Kidney (tissue), 14 donors: ENCODE results near the gene ARHGAP28. TPM values are rescaled to one million over a fixed set of nuclear protein-coding genes. Genes with fewer than 3 reads are reported as not detected.

Experiments
- DNase-seq, 5 donors: peaks; one replicate each; pipeline ENCODE4 v3.0.0-alpha.2; 2013 to 2020
- FAIRE-seq: peaks from 2 replicates; lab custom pipeline; 2012; peaks lifted over from hg19 to GRCh38; lab: Jason Lieb, UNC
- H3K27ac ChIP-seq, 2 donors: one replicate each; pipeline ENCODE4 v1.7.0; 2013; ENCODE audit warnings: low read depth in 2 of 2, low read length in 2 of 2, inconsistent platforms in 1 of 2
- H3K27me3 ChIP-seq: one replicate; pipeline ENCODE4 v1.7.1; 2013; ENCODE audit warnings: low read length, inconsistent platforms; ENCODE audit not compliant: control insufficient read depth, insufficient read depth
- H3K36me3 ChIP-seq, 3 donors: one replicate each; pipeline versions ENCODE4 v1.7.0 to v1.7.1; 2013; ENCODE audit warnings: low read length in 3 of 3, control low read depth in 1 of 3, inconsistent platforms in 1 of 3; ENCODE audit not compliant: insufficient read depth in 3 of 3, control insufficient read depth in 2 of 3
- H3K4me1 ChIP-seq, 3 donors: one replicate each; pipeline versions ENCODE4 v1.7.0 to v1.7.1; 2013; ENCODE audit warnings: low read length in 3 of 3, inconsistent platforms in 1 of 3, low read depth in 1 of 3; ENCODE audit not compliant: control insufficient read depth in 2 of 3, insufficient read depth in 2 of 3
- H3K4me3 ChIP-seq, 3 donors: one replicate each; pipeline versions ENCODE4 v1.7.0 to v1.8.1; 2013; ENCODE audit warnings: low read length in 3 of 3, control low read depth in 1 of 3, inconsistent platforms in 1 of 3
- H3K9ac ChIP-seq, 3 donors: one replicate each; pipeline versions ENCODE4 v1.7.0 to v1.7.1; 2013; ENCODE audit warnings: low read length in 3 of 3, control low read depth in 1 of 3, inconsistent platforms in 1 of 3
- H3K9me3 ChIP-seq, 3 donors: one replicate each; pipeline versions ENCODE4 v1.7.0 to v1.7.1; 2013; ENCODE audit warnings: low read length in 3 of 3, control low read depth in 1 of 3, inconsistent platforms in 1 of 3; ENCODE audit not compliant: control insufficient read depth in 2 of 3, insufficient read depth in 1 of 3
- intact Hi-C: fragments of 100-400 bp; cut with DNase I; formaldehyde crosslinking; loops from one replicate; pipeline ENCODE4 v1.11.1; 2022
- polyA plus RNA-seq: library from polyadenylated mRNA; stranded (reverse); fragments of 350-450 nt; fragmentation: Illumina TruSeq; extraction: RNeasy Lipid Tissue Mini Kit (QIAGEN cat#74804); gene quantifications from one replicate; pipeline ENCODE4 v1.2.3, GENCODE V29; 2014; ENCODE audit warnings: low read depth, low replicate concordance; ENCODE audit not compliant: insufficient read depth
- total RNA-seq: library from RNA; stranded (reverse); fragmentation: NEBNext Ultra II Directional; extraction: Animal tissue kit (Norgen Biotek cat#: 25700); gene quantifications from one replicate; pipeline ENCODE4 v1.2.1, GENCODE V29; 2021
- TF ChIP-seq, protein P1 (sequence below): IDR thresholded peaks from 3 replicates; pipeline ENCODE4 v1.5.1; 2012; ENCODE audit warnings: mild to moderate bottlenecking, moderate library complexity, borderline replicate concordance; ENCODE audit not compliant: insufficient read depth; ENCODE audit errors: extremely low read depth
- donor health status: control.
- donor health status: control.
- donor health status: control.
- donor health status: control.
- donor health status: control.
- donor health status: DM: yes; HTN: yes; CAD: no.
- donor health status: Normal renal cell carcinoma (clear cell type).

Gene ARHGAP28
- total and polyA plus RNA-seq, 2 donors from 2014 or later, result 4.6 TPM

DNA sequence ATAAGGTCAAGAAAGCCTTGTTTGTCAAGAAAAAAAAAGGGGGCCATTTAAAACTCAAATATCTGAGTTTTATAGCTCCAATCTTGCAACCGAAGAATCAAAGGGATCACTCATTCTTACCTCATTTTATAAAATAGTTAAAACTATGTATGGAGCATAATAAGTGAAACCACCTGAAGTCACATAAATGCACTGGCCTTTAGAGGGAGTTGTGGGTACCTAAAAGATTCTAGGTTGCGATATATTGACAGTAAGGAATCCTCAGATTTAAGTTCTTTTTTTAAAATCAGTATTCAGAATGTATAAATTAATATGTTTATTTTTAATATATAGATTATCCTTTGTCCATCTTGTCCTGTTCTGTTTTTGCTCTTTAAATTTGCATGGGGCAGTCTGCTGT lies 3.4 kb downstream of the ARHGAP28 start:
- Histone ChIP-seq H3K4me1 (peaks cover 0 to 6% (median 6%) of the 10 kb centered on the region in 3 donors), H3K27ac (no peak overlapping the region)
- TF ChIP-seq, protein P1, sequence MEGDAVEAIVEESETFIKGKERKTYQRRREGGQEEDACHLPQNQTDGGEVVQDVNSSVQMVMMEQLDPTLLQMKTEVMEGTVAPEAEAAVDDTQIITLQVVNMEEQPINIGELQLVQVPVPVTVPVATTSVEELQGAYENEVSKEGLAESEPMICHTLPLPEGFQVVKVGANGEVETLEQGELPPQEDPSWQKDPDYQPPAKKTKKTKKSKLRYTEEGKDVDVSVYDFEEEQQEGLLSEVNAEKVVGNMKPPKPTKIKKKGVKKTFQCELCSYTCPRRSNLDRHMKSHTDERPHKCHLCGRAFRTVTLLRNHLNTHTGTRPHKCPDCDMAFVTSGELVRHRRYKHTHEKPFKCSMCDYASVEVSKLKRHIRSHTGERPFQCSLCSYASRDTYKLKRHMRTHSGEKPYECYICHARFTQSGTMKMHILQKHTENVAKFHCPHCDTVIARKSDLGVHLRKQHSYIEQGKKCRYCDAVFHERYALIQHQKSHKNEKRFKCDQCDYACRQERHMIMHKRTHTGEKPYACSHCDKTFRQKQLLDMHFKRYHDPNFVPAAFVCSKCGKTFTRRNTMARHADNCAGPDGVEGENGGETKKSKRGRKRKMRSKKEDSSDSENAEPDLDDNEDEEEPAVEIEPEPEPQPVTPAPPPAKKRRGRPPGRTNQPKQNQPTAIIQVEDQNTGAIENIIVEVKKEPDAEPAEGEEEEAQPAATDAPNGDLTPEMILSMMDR, result no peak

DNA sequence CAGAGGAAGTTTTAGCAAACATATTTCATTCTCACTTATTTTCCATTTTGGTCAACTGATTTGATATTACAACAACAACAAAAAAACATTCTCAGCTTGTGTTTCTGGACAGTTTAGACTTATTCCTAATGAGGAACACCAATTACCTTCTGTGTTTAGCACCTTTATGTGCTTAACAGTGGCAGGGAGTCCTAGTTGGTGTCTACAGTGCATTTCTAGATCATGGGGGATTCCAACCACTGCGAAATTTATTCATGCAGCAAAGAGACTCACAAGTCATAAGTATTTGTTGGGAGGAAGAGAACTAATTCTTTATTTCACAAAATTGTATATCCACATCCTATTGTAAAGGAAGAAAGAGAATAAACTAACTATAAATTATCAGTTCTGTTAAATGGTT lies 4.2 kb downstream of the ARHGAP28 start:
- H3K27me3 ChIP-seq, result no peaks in the 10 kb centered on the region
- DNase-seq (no peak), FAIRE-seq (no peak)
- H3K4me3 ChIP-seq, result no peak overlapping the region
- no peaks in the 10 kb centered on the region for H3K9me3 ChIP-seq
- no peaks in the 10 kb centered on the region for H3K36me3 ChIP-seq
- no peak overlapping the region for H3K9ac ChIP-seq
- TF ChIP-seq, protein P1, result no peak
- peaks cover 0 to 4% (median 3%) of the 10 kb centered on the region in 3 donors for H3K4me1 ChIP-seq
- H3K27ac ChIP-seq, result no peak overlapping the region
- intact Hi-C loops, result no loop called here

More for the DNA sequence above, 3.4 kb downstream of the ARHGAP28 start:
- no peak for DNase-seq
- no peak overlapping the region for H3K4me3 ChIP-seq
- intact Hi-C loops, result no loop called here
- no peaks in the 10 kb centered on the region for H3K36me3 ChIP-seq
- FAIRE-seq, result peak; percentile 27
- H3K9me3 ChIP-seq, result no peaks in the 10 kb centered on the region
- H3K9ac ChIP-seq, result no peak overlapping the region
- H3K27me3 ChIP-seq, result no peaks in the 10 kb centered on the region

DNA sequence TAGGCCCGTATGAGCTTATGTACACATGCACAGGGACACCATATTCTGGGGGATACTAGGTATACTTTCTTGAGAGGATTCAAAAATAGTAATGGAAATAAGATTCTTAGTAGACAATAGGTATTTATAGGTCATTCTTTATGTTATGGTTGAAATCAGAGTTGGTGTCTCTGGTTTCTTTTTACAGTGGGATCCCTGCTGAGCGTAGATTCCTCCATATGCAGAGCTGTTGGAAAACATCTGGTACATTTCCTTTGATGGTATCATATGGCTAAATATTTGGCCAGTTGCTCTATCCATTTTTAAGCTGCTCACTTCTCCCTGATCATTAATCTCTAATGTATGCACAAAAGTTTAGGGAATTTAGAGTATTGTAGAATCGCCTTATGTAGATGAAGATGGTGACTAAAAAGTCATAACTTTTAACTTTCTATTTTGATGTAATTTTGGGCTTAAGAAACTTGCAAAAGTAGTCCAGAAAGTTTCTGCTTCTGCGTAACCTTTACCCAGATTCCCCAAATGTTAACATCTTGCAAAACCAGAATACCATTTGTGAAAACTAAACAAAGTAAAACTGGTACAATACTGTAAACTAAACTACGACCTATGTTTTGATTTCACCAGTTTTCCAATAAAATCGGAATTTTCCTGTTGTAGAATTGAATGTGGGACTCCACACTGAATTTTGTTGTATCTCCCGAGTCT lies 5.4 kb downstream of the ARHGAP28 start:
- intact Hi-C loops, result no loop called here
- no peak overlapping the region for H3K27ac ChIP-seq
- TF ChIP-seq, protein P1, result no peak
- peaks cover 0 to 4% (median 2%) of the 10 kb centered on the region in 3 donors for H3K4me1 ChIP-seq
- FAIRE-seq (no peak), DNase-seq (no peak)
- no peak overlapping the region for H3K9ac ChIP-seq
- H3K4me3 ChIP-seq, result no peak overlapping the region
- H3K9me3 ChIP-seq, result no peaks in the 10 kb centered on the region
- H3K27me3 ChIP-seq, result no peaks in the 10 kb centered on the region
- H3K36me3 ChIP-seq, result no peaks in the 10 kb centered on the region
